ENCODE results near the gene OSBP.

DNA sequence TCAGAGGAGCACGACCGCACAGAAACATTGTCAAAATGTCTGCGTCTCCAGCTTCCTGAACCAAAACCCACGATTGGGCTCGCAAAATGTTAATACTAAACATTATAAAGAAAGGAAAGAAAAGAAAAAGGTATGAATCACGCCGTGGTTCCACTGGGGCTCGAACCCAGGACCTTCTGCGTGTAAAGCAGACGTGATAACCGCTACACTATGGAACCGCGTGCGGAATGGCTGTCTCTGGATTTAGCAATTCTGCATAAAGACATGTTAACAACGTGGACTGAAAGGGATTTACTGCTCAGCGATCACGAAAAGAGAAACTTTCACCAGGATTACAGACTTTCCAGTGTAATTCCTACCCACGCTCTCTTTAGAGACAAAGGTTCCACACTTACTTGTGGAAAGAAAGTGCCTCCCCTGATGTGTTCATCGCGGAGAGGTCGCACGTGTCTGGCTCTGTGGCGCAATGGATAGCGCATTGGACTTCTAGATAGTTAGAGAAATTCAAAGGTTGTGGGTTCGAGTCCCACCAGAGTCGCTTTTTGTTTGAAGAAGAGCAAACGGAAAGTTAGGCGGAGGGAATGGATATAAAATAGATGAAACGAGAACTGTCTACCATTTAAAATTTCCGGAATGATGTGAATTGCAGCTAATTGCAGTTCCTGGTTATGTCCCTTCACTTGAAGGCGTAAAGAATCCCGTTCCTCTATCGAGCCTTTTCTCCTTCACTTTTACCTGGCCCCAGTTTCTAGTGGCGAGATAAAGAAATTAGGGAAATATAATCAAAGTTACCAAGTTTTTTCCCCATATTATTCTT, 64.5 kb downstream of the OSBP start:
- TF ChIP-seq EP300 (IDR thresholded peaks at IDR 0.05), result no peak
- TF ChIP-seq, protein P1, sequence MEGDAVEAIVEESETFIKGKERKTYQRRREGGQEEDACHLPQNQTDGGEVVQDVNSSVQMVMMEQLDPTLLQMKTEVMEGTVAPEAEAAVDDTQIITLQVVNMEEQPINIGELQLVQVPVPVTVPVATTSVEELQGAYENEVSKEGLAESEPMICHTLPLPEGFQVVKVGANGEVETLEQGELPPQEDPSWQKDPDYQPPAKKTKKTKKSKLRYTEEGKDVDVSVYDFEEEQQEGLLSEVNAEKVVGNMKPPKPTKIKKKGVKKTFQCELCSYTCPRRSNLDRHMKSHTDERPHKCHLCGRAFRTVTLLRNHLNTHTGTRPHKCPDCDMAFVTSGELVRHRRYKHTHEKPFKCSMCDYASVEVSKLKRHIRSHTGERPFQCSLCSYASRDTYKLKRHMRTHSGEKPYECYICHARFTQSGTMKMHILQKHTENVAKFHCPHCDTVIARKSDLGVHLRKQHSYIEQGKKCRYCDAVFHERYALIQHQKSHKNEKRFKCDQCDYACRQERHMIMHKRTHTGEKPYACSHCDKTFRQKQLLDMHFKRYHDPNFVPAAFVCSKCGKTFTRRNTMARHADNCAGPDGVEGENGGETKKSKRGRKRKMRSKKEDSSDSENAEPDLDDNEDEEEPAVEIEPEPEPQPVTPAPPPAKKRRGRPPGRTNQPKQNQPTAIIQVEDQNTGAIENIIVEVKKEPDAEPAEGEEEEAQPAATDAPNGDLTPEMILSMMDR (IDR thresholded peaks at IDR 0.05), result no peak

Data from gastroesophageal sphincter (tissue), 3 donors.